Activated B cell treated with CpG ODN at 0.5 μM for 24 hours (primary cell): ENCODE measurements around the gene MIEN1. TPM values are rescaled to one million over a fixed set of nuclear protein-coding genes. Genes with fewer than 3 reads are reported as not detected.

Experiments
- ATAC-seq: fragments of 200-7000 bp; cut with Tn5 transposase; one replicate; pipeline ENCODE4 v1.10.0; 2021; ENCODE audit warnings: low read depth, mild to moderate bottlenecking, moderate library complexity
- CTCF ChIA-PET: fragments of 350-600 bp; sonication (Branson Sonifier 250); formaldehyde crosslinking; loops from one replicate; lab custom pipeline; 2021; ENCODE audit warnings: antibody characterized with exemption; lab: Charles Lee
- POLR2A ChIA-PET: fragments of 350-600 bp; sonication (Branson Sonifier 250); formaldehyde crosslinking; loops from one replicate; lab custom pipeline; 2021; ENCODE audit warnings: antibody characterized with exemption; lab: Charles Lee
- DNase-seq: peaks from one replicate; pipeline ENCODE4 v3.0.0; 2022
- H3K27ac Mint-ChIP-seq: one replicate; pipeline ENCODE4 v1.8.0; 2020; ENCODE audit warnings: mixed read lengths
- H3K27me3 Mint-ChIP-seq: one replicate; pipeline ENCODE4 v1.8.0; 2021; ENCODE audit warnings: mixed read lengths
- H3K36me3 Mint-ChIP-seq: one replicate; pipeline ENCODE4 v1.8.0; 2021; ENCODE audit warnings: low read depth, mixed read lengths
- H3K4me1 Mint-ChIP-seq: one replicate; pipeline ENCODE4 v1.8.0; 2021; ENCODE audit warnings: mixed read lengths
- H3K4me3 Mint-ChIP-seq: one replicate; pipeline ENCODE4 v1.8.0; 2020; ENCODE audit warnings: mild to moderate bottlenecking, mixed read lengths
- H3K9me3 Mint-ChIP-seq: one replicate; pipeline ENCODE4 v1.8.0; 2020; ENCODE audit warnings: mixed read lengths
- intact Hi-C: fragments of 100-400 bp; cut with micrococcal nuclease; formaldehyde crosslinking; loops from one replicate; pipeline ENCODE4 v1.15.1; 2024
- total RNA-seq: library from RNA; stranded (reverse); gene quantifications from 2 replicates; pipeline ENCODE4 v1.2.3, GENCODE V29; 2022
- TF ChIP-seq, protein P1 (sequence below): fragments of 200-600 bp; IDR thresholded peaks from one replicate; pipeline ENCODE4 v1.8.0; 2022; ENCODE audit warnings: antibody characterized with exemption, mild to moderate bottlenecking

The MIEN1 gene
- total RNA-seq, 1 donor from 2014 or later, result 42.2 TPM

DNA sequence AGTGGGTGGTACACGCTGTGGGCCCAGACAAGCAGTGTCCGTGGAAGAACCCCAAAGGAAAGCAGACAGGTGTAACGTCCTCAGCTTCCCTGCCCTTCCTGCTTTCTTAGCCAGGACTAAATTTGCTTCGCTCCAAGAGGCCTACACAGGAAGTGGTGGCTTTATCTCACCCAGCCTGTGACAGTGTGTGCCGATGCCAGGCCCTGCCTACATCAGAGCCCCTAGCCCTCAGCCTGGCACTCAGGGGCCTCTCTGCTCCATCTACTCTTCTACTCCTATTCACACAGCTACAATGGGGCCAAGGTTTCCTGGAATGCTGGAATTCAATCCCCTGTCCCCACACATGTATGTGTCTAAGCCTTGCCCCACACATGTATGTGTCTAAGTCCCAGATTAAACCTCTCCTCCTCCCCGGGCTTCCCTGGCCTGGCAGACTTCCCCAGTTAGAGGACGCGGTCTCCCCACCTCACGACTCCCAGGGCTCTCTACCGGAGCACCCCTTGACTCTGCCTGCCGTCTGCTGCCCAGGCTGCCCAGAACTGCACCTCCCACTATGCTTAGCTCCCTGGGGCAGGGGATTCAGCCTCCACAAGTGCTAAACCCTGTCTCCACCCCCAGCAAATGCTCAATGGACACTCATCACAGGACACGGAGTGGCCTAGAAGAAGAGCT, 50.7 kb downstream of the MIEN1 start:
- CTCF ChIA-PET, result interaction anchor here (1.0 to 2.2 kb wide), 4 partner anchors 9 to 51 kb away, joined by 3 to 11 read pairs (median 6); partner anchors contain the start of genes MIEN1 and PNMT
- POLR2A ChIA-PET, result interaction anchor here (0.8 to 2.2 kb wide), 9 partner anchors 9 to 539 kb away, joined by 3 to 22 read pairs (median 4); partner anchors contain the start of genes IKZF3, MIEN1, PGAP3 and PNMT
- intact Hi-C loops, result no loop called here
- ATAC-seq, result peak; percentile 71
- peak overlapping the region; percentile 90 for H3K27ac Mint-ChIP-seq
- peak overlapping the region; percentile 21 for H3K4me3 Mint-ChIP-seq
- no peak for DNase-seq
- TF ChIP-seq, protein P1, sequence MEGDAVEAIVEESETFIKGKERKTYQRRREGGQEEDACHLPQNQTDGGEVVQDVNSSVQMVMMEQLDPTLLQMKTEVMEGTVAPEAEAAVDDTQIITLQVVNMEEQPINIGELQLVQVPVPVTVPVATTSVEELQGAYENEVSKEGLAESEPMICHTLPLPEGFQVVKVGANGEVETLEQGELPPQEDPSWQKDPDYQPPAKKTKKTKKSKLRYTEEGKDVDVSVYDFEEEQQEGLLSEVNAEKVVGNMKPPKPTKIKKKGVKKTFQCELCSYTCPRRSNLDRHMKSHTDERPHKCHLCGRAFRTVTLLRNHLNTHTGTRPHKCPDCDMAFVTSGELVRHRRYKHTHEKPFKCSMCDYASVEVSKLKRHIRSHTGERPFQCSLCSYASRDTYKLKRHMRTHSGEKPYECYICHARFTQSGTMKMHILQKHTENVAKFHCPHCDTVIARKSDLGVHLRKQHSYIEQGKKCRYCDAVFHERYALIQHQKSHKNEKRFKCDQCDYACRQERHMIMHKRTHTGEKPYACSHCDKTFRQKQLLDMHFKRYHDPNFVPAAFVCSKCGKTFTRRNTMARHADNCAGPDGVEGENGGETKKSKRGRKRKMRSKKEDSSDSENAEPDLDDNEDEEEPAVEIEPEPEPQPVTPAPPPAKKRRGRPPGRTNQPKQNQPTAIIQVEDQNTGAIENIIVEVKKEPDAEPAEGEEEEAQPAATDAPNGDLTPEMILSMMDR, result no peak
- H3K27me3 Mint-ChIP-seq, result no peaks in the 10 kb centered on the region
- peaks cover 65% of the 10 kb centered on the region for H3K4me1 Mint-ChIP-seq
- no peaks in the 10 kb centered on the region for H3K9me3 Mint-ChIP-seq
- H3K36me3 Mint-ChIP-seq, result peaks cover 19% of the 10 kb centered on the region

Other genes with a start within 250 kb of the MIEN1 start
- 0.02 TPM in 1 of 2 replicates, not detected in the other for gene NEUROD2, start 122.6 kb downstream of the MIEN1 start, total RNA-seq
- not detected in 2 replicates for gene PPP1R1B, start 103.6 kb downstream of the MIEN1 start, total RNA-seq
- gene STARD3, start 93.4 kb downstream of the MIEN1 start, total RNA-seq, result 51.8 and 58.2 TPM in 2 replicates
- gene TCAP, start 65.2 kb downstream of the MIEN1 start, total RNA-seq, result 2.1 and 2.3 TPM in 2 replicates
- not detected in 2 replicates for gene PNMT, start 62.1 kb downstream of the MIEN1 start, total RNA-seq
- 19.0 and 24.0 TPM in 2 replicates for gene PGAP3, start 42.5 kb downstream of the MIEN1 start, total RNA-seq
- 4.4 and 7.1 TPM in 2 replicates for gene ERBB2, start 30.5 kb downstream of the MIEN1 start, total RNA-seq
- 0.44 TPM in 1 of 2 replicates, not detected in the other for gene GRB7, start 7.4 kb upstream of the MIEN1 start, total RNA-seq
- gene IKZF3, start 133.8 kb upstream of the MIEN1 start, total RNA-seq, result 208 and 220 TPM in 2 replicates
- 1.2 and 1.6 TPM in 2 replicates for gene ZPBP2, start 137.7 kb upstream of the MIEN1 start, total RNA-seq
- gene GSDMB, start 188.1 kb upstream of the MIEN1 start, total RNA-seq, result 10.3 and 11.7 TPM in 2 replicates
- gene ORMDL3, start 197.1 kb upstream of the MIEN1 start, total RNA-seq, result 38.5 and 49.1 TPM in 2 replicates
- gene LRRC3C, start 197.2 kb upstream of the MIEN1 start, total RNA-seq, result not detected in 2 replicates
- gene GSDMA, start 232.5 kb upstream of the MIEN1 start, total RNA-seq, result not detected in 2 replicates